HepG2 (cell line): ENCODE results near the gene ATP4A. TPM values are rescaled to one million over a fixed set of nuclear protein-coding genes. Genes with fewer than 3 reads are reported as not detected.

Experiments
- ATAC-seq: fragments of 200-7000 bp; cut with Tn5 transposase; 3 replicates; pipeline ENCODE4 v1.9.1; 2020; ENCODE audit warnings: mild to moderate bottlenecking, moderate library complexity
- BruUV-seq: library from RNA; stranded (reverse); fragments of 400-500 nt; replicated peaks from 2 replicates; lab custom pipeline; 2021; lab: Mats Ljungman, UMichigan
- CTCF ChIA-PET: fragments of 300-600 bp; formaldehyde crosslinking; extraction: SDS; loops from one replicate; lab custom pipeline; 2021; ENCODE audit warnings: low total read pairs, inconsistent platforms, low intra/inter-chr PET ratio; lab: Yijun Ruan, JAX
- POLR2A ChIA-PET: fragments of 350-600 bp; sonication (Branson Sonifier 250); formaldehyde crosslinking; loops from one replicate; lab custom pipeline; 2020; ENCODE audit warnings: antibody characterized with exemption, inconsistent platforms; lab: Yijun Ruan, JAX
- DNase-seq: peaks from one replicate; pipeline ENCODE4 v3.0.0-alpha.2; 2015; ENCODE audit warnings: low spot score
- FAIRE-seq: peaks from 3 replicates; lab custom pipeline; 2011; peaks lifted over from hg19 to GRCh38; lab: Jason Lieb, UNC
- H2AFZ ChIP-seq: one replicate; pipeline ENCODE4 v1.6.1; 2011; ENCODE audit warnings: low read length, inconsistent platforms
- H3K27ac ChIP-seq: fragments of 300-600 bp; 3 replicates; pipeline ENCODE4 v1.8.0; 2011; ENCODE audit warnings: mixed run types, mild to moderate bottlenecking, mixed read lengths, low read length, inconsistent platforms; ENCODE audit not compliant: insufficient read depth; ENCODE audit errors: extremely low read length
- H3K27me3 ChIP-seq, 2 experiments: fragments of 200-600 bp in 1 of 2; 2 replicates in 1 of 2; 3 replicates in 1 of 2; pipeline versions ENCODE4 v1.6.0 to v1.8.0; 2011; ENCODE audit warnings: low read length in 2 of 2, mild to moderate bottlenecking in 2 of 2, moderate library complexity in 2 of 2, inconsistent platforms in 1 of 2; ENCODE audit not compliant: insufficient read depth in 2 of 2, control insufficient read depth in 1 of 2
- H3K36me3 ChIP-seq, 2 experiments: fragments of 200-600 bp in 1 of 2; replicated peaks in 1 of 2; 2 replicates in 1 of 2; 3 replicates in 1 of 2; pipeline versions ENCODE4 v1.5.1 to v1.8.0; 2011; ENCODE audit warnings: low read length in 2 of 2, inconsistent platforms in 1 of 2; ENCODE audit not compliant: insufficient read depth in 2 of 2, control insufficient read depth in 1 of 2
- H3K4me1 ChIP-seq: 2 replicates; pipeline ENCODE4 v1.5.1; 2012; ENCODE audit warnings: low read length, inconsistent platforms; ENCODE audit not compliant: insufficient read depth
- H3K4me2 ChIP-seq: 2 replicates; pipeline ENCODE4 v1.6.0; 2011; ENCODE audit warnings: low read depth, low read length, inconsistent platforms
- H3K4me3 ChIP-seq, 3 experiments: fragments of 200-600 bp in 1 of 3; sonication (generic), shearing (Covaris generic) in 1 of 3; replicated peaks in 1 of 3; 2 replicates each; pipeline ENCODE4 v1.5.1; 2011 to 2016; ENCODE audit warnings: low read length in 3 of 3, inconsistent platforms in 2 of 3, low read depth in 2 of 3, mild to moderate bottlenecking in 2 of 3, control low read depth in 1 of 3, mixed read lengths in 1 of 3; ENCODE audit not compliant: insufficient read depth in 1 of 3
- H3K79me2 ChIP-seq: one replicate; pipeline ENCODE4 v1.6.1; 2011; ENCODE audit warnings: low read length, inconsistent platforms; ENCODE audit not compliant: insufficient read depth
- H3K9ac ChIP-seq: 2 replicates; pipeline ENCODE4 v1.6.0; 2011; ENCODE audit warnings: mild to moderate bottlenecking, low read depth, low read length, inconsistent platforms; ENCODE audit not compliant: insufficient read depth
- H3K9me3 ChIP-seq: 2 replicates; pipeline ENCODE4 v1.5.1; 2012; ENCODE audit warnings: mild to moderate bottlenecking, low read length
- H4K20me1 ChIP-seq: 2 replicates; pipeline ENCODE4 v1.6.0; 2011; ENCODE audit warnings: inconsistent platforms, mild to moderate bottlenecking, low read length, moderate library complexity; ENCODE audit not compliant: insufficient read depth
- AGO2 ChIP-seq: fragments of 200-400 bp; formaldehyde crosslinking; optimal IDR thresholded peaks from 2 replicates; pipeline ENCODE3; 2017; ENCODE audit warnings: mild to moderate bottlenecking, low read depth, low read length, moderate library complexity
- ARID3A ChIP-seq: IDR thresholded peaks from 2 replicates; pipeline ENCODE4 v1.6.1; 2012; ENCODE audit warnings: low read depth, low read length, improper control_type of control experiment
- HOXD1 ChIP-seq: sonication (generic); formaldehyde crosslinking; IDR thresholded peaks from 2 replicates; pipeline ENCODE4 v1.5.0; 2020; ENCODE audit warnings: missing genetic modification reagents
- KLF13 ChIP-seq: sonication (generic); formaldehyde crosslinking; IDR thresholded peaks from 2 replicates; pipeline ENCODE4 v1.4.0; 2020; ENCODE audit warnings: mild to moderate bottlenecking, missing genetic modification reagents
- MAFF ChIP-seq: IDR thresholded peaks from 2 replicates; pipeline ENCODE4 v1.6.1; 2011; ENCODE audit warnings: low read depth, low read length, improper control_type of control experiment
- MLX ChIP-seq: IDR thresholded peaks from 2 replicates; pipeline ENCODE4 v1.6.1; 2016
- RARA ChIP-seq: IDR thresholded peaks from 2 replicates; pipeline ENCODE4 v1.6.1; 2016; ENCODE audit warnings: missing genetic modification reagents, missing compliant biosample characterization
- RBFOX2 ChIP-seq: fragments of 200-400 bp; formaldehyde crosslinking; IDR thresholded peaks from 2 replicates; pipeline ENCODE4 v1.6.1; 2017; ENCODE audit warnings: low read depth, mild to moderate bottlenecking, low read length
- SIX4 ChIP-seq: sonication (generic); formaldehyde crosslinking; IDR thresholded peaks from 2 replicates; pipeline ENCODE4 v1.4.0; 2020; ENCODE audit warnings: missing genetic modification reagents
- STAT6 ChIP-seq: sonication (generic); formaldehyde crosslinking; IDR thresholded peaks from 2 replicates; pipeline ENCODE4 v1.4.0; 2020; ENCODE audit warnings: missing genetic modification reagents, mild to moderate bottlenecking, borderline replicate concordance
- ZBTB33 ChIP-seq: sonication (generic); formaldehyde crosslinking; IDR thresholded peaks from 2 replicates; pipeline ENCODE4 v1.4.0; 2020; ENCODE audit warnings: missing genetic modification reagents
- ZNF205 ChIP-seq: IDR thresholded peaks from 2 replicates; pipeline ENCODE4 v1.6.1; 2018; ENCODE audit warnings: missing biosample characterization, missing genetic modification reagents
- ZNF484 ChIP-seq: sonication (generic); formaldehyde crosslinking; IDR thresholded peaks from 2 replicates; pipeline ENCODE4 v1.5.1; 2020; ENCODE audit warnings: mild to moderate bottlenecking, low read depth, missing genetic modification reagents, borderline replicate concordance
- ZNF546 ChIP-seq: sonication (generic); formaldehyde crosslinking; conservative IDR thresholded peaks from 2 replicates; pipeline ENCODE4 v1.8.1; 2023; ENCODE audit warnings: mild to moderate bottlenecking, missing genetic modification reagents
- ZNF562 ChIP-seq: sonication (generic); formaldehyde crosslinking; IDR thresholded peaks from 2 replicates; pipeline ENCODE4 v1.8.0; 2022; ENCODE audit warnings: missing genetic modification reagents, borderline replicate concordance
- ZNF567 ChIP-seq: sonication (generic); formaldehyde crosslinking; IDR thresholded peaks from 2 replicates; pipeline ENCODE4 v1.8.1; 2023; ENCODE audit warnings: mild to moderate bottlenecking, missing genetic modification reagents, borderline replicate concordance
- WGBS: methylation state at CpG from one replicate; pipeline ENCODE4 v1.1.6; 2017; ENCODE audit warnings: low lambda C conversion rate; 5-methylcytosine and 5-hydroxymethylcytosine counted together
- in situ Hi-C: cut with HindIII; loops from 2 replicates; pipeline ENCODE4 v1.10.0; 2017; ENCODE audit warnings: low pct_unique_long_range_greater_than_20kb; ENCODE audit not compliant: extremely low pct_ligation_motif_present
- intact Hi-C: fragments of 100-400 bp; cut with micrococcal nuclease; formaldehyde crosslinking; loops from one replicate; pipeline ENCODE4 v1.10.0; 2022; ENCODE audit not compliant: unreplicated experiment
- polyA plus RNA-seq, 8 experiments: library from polyadenylated mRNA; depleted of rRNA in 3 of 8; stranded (reverse) in 7 of 8; unstranded in 1 of 8; fragments of >200 nt; fragmentation: Illumina TruSeq in 4 of 8; extraction: Trizol in 4 of 8; gene quantifications; 2 replicates each; pipeline versions ENCODE4 v1.2.1 to v1.2.3, GENCODE V29; 2011 to 2016; ENCODE audit warnings: low read depth in 4 of 8, missing spikeins in 1 of 8, mixed read lengths in 1 of 8; ENCODE audit not compliant: insufficient read depth in 1 of 8
- total RNA-seq, 5 experiments: library from RNA; depleted of rRNA; stranded (reverse); fragments of >200 nt; fragmentation: Illumina TruSeq; extraction: Trizol; gene quantifications; 2 replicates each; pipeline ENCODE4 v1.2.3, GENCODE V29; 2016; ENCODE audit warnings: low read depth in 1 of 5

Gene ATP4A
- total and polyA plus RNA-seq, 2 of the 13 experiments (the other 11 are each of a cell fraction or from before 2014, with no cell fraction given) = 0.08 to 0.11 TPM

- Histone ChIP-seq H3K9ac (no peak overlapping the region), H3K27ac (no peak overlapping the region), H4K20me1 (no peaks in the 10 kb centered on the region), H3K36me3 (peaks cover 0 to 3% of the 10 kb centered on the region in 2 experiments; a peak in 3 of 5 replicates), H3K4me1 (peaks cover 47% of the 10 kb centered on the region), H3K4me2 (no peak overlapping the region), H3K4me3 (no peak overlapping the region), H3K9me3 (no peaks in the 10 kb centered on the region), H3K27me3 (peaks cover 0 to 11% of the 10 kb centered on the region in 2 experiments; a peak in 1 of 5 replicates), H2AFZ (no peak overlapping the region), H3K79me2 (peaks cover 11% of the 10 kb centered on the region)
- 91% methylated on average over 5 of the region's 15 CpGs for WGBS
- in situ Hi-C loops = loop anchor here (5.0 kb wide), 2 partner anchors 92 to 167 kb away; partner anchors contain the start of genes ETV2 and KMT2B
- BruUV-seq = no TSS peak
- no peak for FAIRE-seq
- ChIA-PET POLR2A (no interaction called here), CTCF (interaction anchor here (1.2 to 2.7 kb wide), 3 partner anchors 40 to 167 kb away, joined by 5 to 14 read pairs (median 8); no protein-coding TSS in a partner anchor)
- ATAC-seq = no peak
- intact Hi-C loops = loop anchor here (1.0 to 10.0 kb wide), 3 partner anchors 65 to 167 kb away; partner anchors contain the start of genes COX6B1, ETV2 and HAUS5
- no peak for DNase-seq
- TF ChIP-seq RBFOX2 (0 out of 2 replicates have a peak, but pooled peaks have one; percentile 8), ZNF484 (CRISPR knock-in tag) (no peak), MAFF (peak; percentile 0; the same call in 1 of the 2 replicates), ZNF562 (no peak), ZBTB33 (CRISPR knock-in tag) (peak; percentile 92), KLF13 (CRISPR knock-in tag) (no peak), ZNF546 (CRISPR knock-in tag) (no peak), STAT6 (CRISPR knock-in tag) (no peak), MLX (CRISPR knock-in tag) (no peak), RARA (CRISPR knock-in tag) (no peak), ZNF567 (CRISPR knock-in tag) (no peak), SIX4 (CRISPR knock-in tag) (no peak), ARID3A (no peak), HOXD1 (no peak), ZNF205 (CRISPR knock-in tag) (no peak), AGO2 (peak; percentile 63)
These were observed 13.5 kb downstream of the ATP4A start for GRCh38 chr19:35549879-35550523.
